IgD-negative memory B cell (primary cell): ENCODE data around the gene COQ7. TPM values are rescaled to one million over a fixed set of nuclear protein-coding genes. Genes with fewer than 3 reads are reported as not detected.
A peak's percentile ranks its signal among the peaks of the same experiment; 100 is the strongest.

ENCODE experiments used
- H3K27ac Mint-ChIP-seq, 3 donors: one replicate each; pipeline ENCODE4 v1.8.0; 2020 to 2022; ENCODE audit warnings: mild to moderate bottlenecking in 3 of 3, mixed read lengths in 3 of 3, moderate library complexity in 1 of 3
- H3K27me3 Mint-ChIP-seq: one replicate; pipeline ENCODE4 v1.8.0; 2021; ENCODE audit warnings: mixed read lengths
- H3K36me3 Mint-ChIP-seq: one replicate; pipeline ENCODE4 v1.8.0; 2020; ENCODE audit warnings: mild to moderate bottlenecking, mixed read lengths
- H3K4me1 Mint-ChIP-seq, 3 donors: one replicate each; pipeline ENCODE4 v1.8.0; 2020 to 2022; ENCODE audit warnings: mixed read lengths in 3 of 3, mild to moderate bottlenecking in 1 of 3
- H3K4me3 Mint-ChIP-seq, 4 donors: one replicate each; pipeline ENCODE4 v1.8.0; 2020 to 2022; ENCODE audit warnings: mild to moderate bottlenecking in 4 of 4, mixed read lengths in 4 of 4, moderate library complexity in 3 of 4
- H3K9me3 Mint-ChIP-seq, 3 donors: one replicate each; pipeline ENCODE4 v1.8.0; 2020 to 2021; ENCODE audit warnings: mixed read lengths in 3 of 3, mild to moderate bottlenecking in 1 of 3
- polyA plus RNA-seq: library from polyadenylated mRNA; unstranded; fragments of 300-500 nt; fragmentation: Illumina TruSeq; gene quantifications from one replicate; pipeline ENCODE4 v1.2.3, GENCODE V29; 2021

Gene COQ7
- polyA plus RNA-seq, 1 donor from 2014 or later, result 15.4 TPM

GRCh38 chr16:19112099-19112407 lies 44.6 kb downstream of the COQ7 start:
- Mint-ChIP-seq H3K4me1 (peaks cover 14 to 19% (median 15%) of the 10 kb centered on the region in 3 donors), H3K9me3 (no peaks in the 10 kb centered on the region), H3K36me3 (peaks cover 1% of the 10 kb centered on the region), H3K4me3 (peak overlapping the region; percentile 13 to 72 (median 48)), H3K27ac (peak overlapping the region in 2 of 3 donors; percentile 23 to 87), H3K27me3 (no peaks in the 10 kb centered on the region)

- no peaks in the 10 kb centered on the region for H3K27me3 Mint-ChIP-seq
- H3K9me3 Mint-ChIP-seq, result no peaks in the 10 kb centered on the region
- H3K36me3 Mint-ChIP-seq, result no peaks in the 10 kb centered on the region
- H3K4me1 Mint-ChIP-seq, result peaks cover 24 to 29% (median 25%) of the 10 kb centered on the region in 3 donors
- H3K27ac Mint-ChIP-seq, result peak within 1 kb of the TSS in 2 of 3 donors; percentile 57 to 89
- peak within 1 kb of the TSS; percentile 83 to 91 (median 86) for H3K4me3 Mint-ChIP-seq
These were observed 46.4 kb downstream of the COQ7 start, which contains the start of gene ITPRIPL2 for GRCh38 chr16:19113577-19114358. TSS of gene ITPRIPL2 (plus strand) at chr16:19113964. CDS start at chr16:19114462, 498 bp downstream.

- Mint-ChIP-seq H3K4me3 (peak overlapping the region; percentile 83 to 91 (median 85)), H3K27ac (peak overlapping the region in 1 of 3 donors; percentile 89), H3K27me3 (no peaks in the 10 kb centered on the region), H3K9me3 (no peaks in the 10 kb centered on the region), H3K36me3 (no peaks in the 10 kb centered on the region), H3K4me1 (peaks cover 29 to 34% (median 30%) of the 10 kb centered on the region in 3 donors)
These were observed 47.1 kb downstream of the COQ7 start for GRCh38 chr16:19114359-19115147.

GRCh38 chr16:19115148-19116021 lies 48.0 kb downstream of the COQ7 start:
- H3K36me3 Mint-ChIP-seq, result no peaks in the 10 kb centered on the region
- H3K4me3 Mint-ChIP-seq, result peak overlapping the region; percentile 40 to 72 (median 63)
- H3K9me3 Mint-ChIP-seq, result no peaks in the 10 kb centered on the region
- no peaks in the 10 kb centered on the region for H3K27me3 Mint-ChIP-seq
- H3K4me1 Mint-ChIP-seq, result peaks cover 29 to 35% (median 30%) of the 10 kb centered on the region in 3 donors
- H3K27ac Mint-ChIP-seq, result no peak overlapping the region

GRCh38 chr16:19116711-19117449 lies 49.5 kb downstream of the COQ7 start:
- Mint-ChIP-seq H3K4me3 (peak overlapping the region; percentile 53 to 92 (median 74)), H3K27ac (peak overlapping the region; percentile 76 to 93 (median 82)), H3K36me3 (peaks cover 1% of the 10 kb centered on the region), H3K27me3 (no peaks in the 10 kb centered on the region), H3K4me1 (peaks cover 28 to 35% (median 29%) of the 10 kb centered on the region in 3 donors), H3K9me3 (no peaks in the 10 kb centered on the region)

GRCh38 chr16:19118938-19119431 lies 51.6 kb downstream of the COQ7 start:
- Mint-ChIP-seq H3K27me3 (no peaks in the 10 kb centered on the region), H3K36me3 (peaks cover 1% of the 10 kb centered on the region), H3K27ac (peak overlapping the region; percentile 7 to 98 (median 93)), H3K4me1 (peaks cover 25 to 27% (median 27%) of the 10 kb centered on the region in 3 donors), H3K4me3 (peak overlapping the region; percentile 75 to 98 (median 86)), H3K9me3 (no peaks in the 10 kb centered on the region)

GRCh38 chr16:19119564-19119963 lies 52.1 kb downstream of the COQ7 start:
- Mint-ChIP-seq H3K4me3 (peak overlapping the region in 3 of 4 donors; percentile 57 to 92 (median 81)), H3K27me3 (no peaks in the 10 kb centered on the region), H3K36me3 (peaks cover 1% of the 10 kb centered on the region), H3K9me3 (no peaks in the 10 kb centered on the region), H3K4me1 (peaks cover 25 to 27% (median 27%) of the 10 kb centered on the region in 3 donors), H3K27ac (peak overlapping the region in 2 of 3 donors; percentile 89 to 93)

GRCh38 chr16:19123535-19124178 lies 56.2 kb downstream of the COQ7 start:
- no peak overlapping the region for H3K4me3 Mint-ChIP-seq
- peak overlapping the region in 2 of 3 donors; percentile 13 to 46 for H3K27ac Mint-ChIP-seq
- H3K36me3 Mint-ChIP-seq, result peaks cover 4% of the 10 kb centered on the region
- peaks cover 11 to 24% (median 19%) of the 10 kb centered on the region in 3 donors for H3K4me1 Mint-ChIP-seq
- H3K27me3 Mint-ChIP-seq, result no peaks in the 10 kb centered on the region
- H3K9me3 Mint-ChIP-seq, result peaks cover 0 to 4% (median 2%) of the 10 kb centered on the region in 3 donors

GRCh38 chr16:19126300-19126699 lies 58.9 kb downstream of the COQ7 start:
- Mint-ChIP-seq H3K27ac (no peak overlapping the region), H3K4me3 (no peak overlapping the region), H3K36me3 (peaks cover 4% of the 10 kb centered on the region), H3K27me3 (peaks cover 2% of the 10 kb centered on the region), H3K4me1 (peaks cover 20 to 36% (median 30%) of the 10 kb centered on the region in 3 donors), H3K9me3 (peaks cover 0 to 4% (median 2%) of the 10 kb centered on the region in 3 donors)

- H3K27me3 Mint-ChIP-seq, result peaks cover 2% of the 10 kb centered on the region
- peak overlapping the region in 1 of 4 donors; percentile 68 for H3K4me3 Mint-ChIP-seq
- H3K9me3 Mint-ChIP-seq, result peaks cover 0 to 4% (median 2%) of the 10 kb centered on the region in 3 donors
- H3K36me3 Mint-ChIP-seq, result peaks cover 3% of the 10 kb centered on the region
- peak overlapping the region in 1 of 3 donors; percentile 27 for H3K27ac Mint-ChIP-seq
- peaks cover 23 to 43% (median 39%) of the 10 kb centered on the region in 3 donors for H3K4me1 Mint-ChIP-seq
These were observed 59.8 kb downstream of the COQ7 start for GRCh38 chr16:19127205-19127604.

- Mint-ChIP-seq H3K36me3 (peaks cover 3% of the 10 kb centered on the region), H3K9me3 (peaks cover 0 to 4% (median 2%) of the 10 kb centered on the region in 3 donors), H3K4me1 (peaks cover 23 to 48% (median 40%) of the 10 kb centered on the region in 3 donors), H3K27me3 (peaks cover 2% of the 10 kb centered on the region), H3K4me3 (no peak overlapping the region), H3K27ac (peak overlapping the region in 2 of 3 donors; percentile 27 to 55)
These were observed 60.3 kb downstream of the COQ7 start for GRCh38 chr16:19127674-19128131.

GRCh38 chr16:19128454-19129200 lies 61.2 kb downstream of the COQ7 start:
- no peak overlapping the region for H3K27ac Mint-ChIP-seq

More at GRCh38 chr16:19128454-19129200, 61.2 kb downstream of the COQ7 start:
- Mint-ChIP-seq H3K36me3 (peaks cover 3% of the 10 kb centered on the region), H3K4me3 (peak overlapping the region in 2 of 4 donors; percentile 37 to 66), H3K4me1 (peaks cover 29 to 53% (median 44%) of the 10 kb centered on the region in 3 donors), H3K27me3 (peaks cover 2% of the 10 kb centered on the region), H3K9me3 (peaks cover 0 to 4% (median 2%) of the 10 kb centered on the region in 3 donors)
